NCI-H345 (cell line): ENCODE measurements around the gene CMYA5.
"Not testable (repeated sequence)": the region's sequence is repeated elsewhere in the genome, so short reads cannot be mapped to it uniquely, and the experiment has no call there.

Experiments
- DNase-seq: peaks from one replicate; lab custom pipeline; 2025; lab: John Stamatoyannopoulos, UW

The CMYA5 gene

GRCh38 chr5:79702606-79703380 lies 13.2 kb downstream of the CMYA5 start:
- no peak for DNase-seq

DNA sequence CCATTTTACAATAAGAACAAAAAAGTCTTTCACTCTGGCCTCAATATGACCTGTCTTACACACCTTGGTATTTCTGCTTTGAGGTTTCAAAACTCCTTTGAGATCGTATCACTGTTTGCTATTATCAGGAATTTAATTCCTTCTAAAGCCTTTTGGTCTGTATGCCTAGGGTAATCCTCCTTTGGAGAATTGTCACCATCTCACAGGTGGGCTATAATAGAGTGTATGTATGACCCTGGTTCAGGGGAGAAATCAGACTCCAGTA lies 13.7 kb downstream of the CMYA5 start:
- DNase-seq, result no peak

- no peak for DNase-seq
Observed at GRCh38 chr5:79704553-79704952, 14.9 kb downstream of the CMYA5 start.

GRCh38 chr5:79705632-79706031 lies 16.0 kb downstream of the CMYA5 start:
- no peak for DNase-seq

GRCh38 chr5:79706317-79706716 lies 16.7 kb downstream of the CMYA5 start:
- not testable (repeated sequence) for DNase-seq

- DNase-seq, result no peak
Observed at GRCh38 chr5:79707535-79707934, 17.9 kb downstream of the CMYA5 start.

- no peak for DNase-seq
Observed at GRCh38 chr5:79712741-79713140, 23.1 kb downstream of the CMYA5 start.

GRCh38 chr5:79713727-79714126 lies 24.1 kb downstream of the CMYA5 start:
- DNase-seq, result no peak

GRCh38 chr5:79716839-79717238 lies 27.2 kb downstream of the CMYA5 start:
- no peak for DNase-seq

- no peak for DNase-seq
Observed at GRCh38 chr5:79720096-79720495, 30.5 kb downstream of the CMYA5 start.

GRCh38 chr5:79727451-79728355 lies 38.1 kb downstream of the CMYA5 start:
- DNase-seq, result no peak

GRCh38 chr5:79728396-79728795 lies 38.8 kb downstream of the CMYA5 start:
- no peak for DNase-seq

GRCh38 chr5:79729679-79730078 lies 40.0 kb downstream of the CMYA5 start:
- no peak for DNase-seq

GRCh38 chr5:79730564-79730963 lies 40.9 kb downstream of the CMYA5 start:
- DNase-seq, result no peak

GRCh38 chr5:79731775-79732174 lies 42.1 kb downstream of the CMYA5 start:
- no peak for DNase-seq

- DNase-seq, result no peak
Observed at GRCh38 chr5:79736528-79737514, 47.2 kb downstream of the CMYA5 start.

- DNase-seq, result no peak
Observed at GRCh38 chr5:79738349-79738748, 48.7 kb downstream of the CMYA5 start.

DNA sequence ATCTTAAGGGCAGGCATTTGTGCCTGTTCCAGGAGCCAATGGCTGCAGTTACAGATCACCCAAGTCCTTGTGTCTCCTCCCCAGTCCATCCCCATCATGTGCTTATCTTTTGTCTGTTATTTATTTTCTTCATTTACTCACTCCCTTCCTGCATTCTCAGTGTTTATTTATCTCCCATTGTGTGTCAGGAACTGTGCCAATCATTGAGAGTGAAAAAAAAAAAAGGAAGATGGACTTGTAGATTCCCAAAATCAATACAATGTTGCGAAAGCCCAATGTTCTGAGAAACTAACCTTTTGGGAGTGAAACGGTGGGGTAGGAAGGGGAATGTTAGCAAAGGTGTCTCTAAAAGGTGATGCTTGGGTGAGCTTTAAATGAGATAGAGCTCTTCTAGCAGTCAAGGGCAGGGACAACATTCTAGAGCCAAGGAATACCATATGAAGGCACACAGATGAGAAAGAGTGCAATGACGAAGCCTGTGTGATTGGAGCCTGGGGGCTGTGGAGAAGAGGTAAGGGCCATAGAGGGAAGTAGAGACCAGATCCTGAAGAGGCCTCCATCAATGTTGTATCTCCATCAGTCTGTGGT lies 53.0 kb downstream of the CMYA5 start:
- DNase-seq, result no peak

DNA sequence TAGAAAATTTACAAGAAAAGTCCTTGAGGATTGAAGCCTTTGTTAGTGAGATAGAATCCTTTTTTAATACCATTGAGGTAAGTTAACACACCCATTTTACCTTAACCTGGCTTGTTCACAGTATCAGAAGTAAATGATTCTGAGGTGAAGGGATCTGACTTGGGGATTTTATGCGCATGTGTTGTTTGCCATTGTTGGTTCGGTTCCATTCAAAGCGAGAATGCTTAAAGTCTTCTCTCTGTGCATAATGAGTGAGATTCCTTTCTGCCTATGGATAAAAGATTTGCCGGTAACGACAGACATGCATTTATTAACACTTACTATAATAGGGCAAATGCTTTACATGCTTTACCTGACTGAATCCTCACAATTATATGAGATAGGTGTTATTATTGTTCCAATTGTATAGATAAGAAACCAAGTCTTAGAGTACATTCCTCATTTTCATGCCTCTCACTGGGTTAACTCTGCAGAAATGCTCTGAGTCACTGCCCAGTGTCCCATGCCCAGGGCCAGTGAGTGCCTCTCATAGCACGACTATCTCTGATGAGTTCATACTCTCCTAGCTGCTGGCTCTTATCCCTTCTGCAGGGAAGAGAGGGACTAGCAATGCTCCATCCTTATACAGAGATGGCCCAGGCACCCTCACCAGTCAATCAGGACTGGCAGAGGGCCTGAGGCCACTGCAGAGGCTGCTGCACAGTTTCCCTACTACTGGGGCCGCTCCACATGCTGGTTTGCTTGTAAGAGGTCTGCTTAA lies 54.4 kb downstream of the CMYA5 start:
- no peak for DNase-seq

GRCh38 chr5:79745255-79745654 lies 55.6 kb downstream of the CMYA5 start:
- DNase-seq, result no peak
